Measurements from ENCODE around the gene MXD4.
"Not testable (repeated sequence)": the region's sequence is repeated elsewhere in the genome, so short reads cannot be mapped to it uniquely, and the experiment has no call there.

The MXD4 gene

DNA sequence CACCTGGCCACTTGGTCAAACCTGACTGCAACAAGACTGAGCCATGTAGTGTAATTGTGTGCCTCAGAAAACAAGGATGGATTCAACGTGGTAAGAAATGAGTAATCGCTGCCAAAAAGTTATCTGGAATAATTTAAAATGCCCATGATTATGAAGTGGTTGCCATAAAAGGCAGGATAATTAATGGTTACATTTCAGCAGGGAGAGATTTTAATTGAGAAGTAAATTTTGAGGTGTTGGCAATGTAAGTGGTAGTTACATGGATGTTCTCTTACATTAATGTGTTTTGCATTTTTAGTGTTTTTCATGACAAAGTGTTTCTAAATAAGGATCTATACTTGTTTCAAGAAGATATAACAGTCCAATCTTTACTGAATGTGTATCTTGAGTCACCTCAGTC is 35.6 kb downstream of the MXD4 start:
- DNase-seq (ENCODE audit: low read depth in 4 of 4, low spot score in 1 of 4): no peak

GRCh38 chr4:2222838-2223237 is 39.1 kb downstream of the MXD4 start:
- no peak for DNase-seq (ENCODE audit: low read depth in 4 of 4, low spot score in 1 of 4)

- DNase-seq (ENCODE audit: low read depth in 4 of 4, low spot score in 1 of 4): not testable (repeated sequence)
Measured at GRCh38 chr4:2221378-2221777, 40.5 kb downstream of the MXD4 start.

DNA sequence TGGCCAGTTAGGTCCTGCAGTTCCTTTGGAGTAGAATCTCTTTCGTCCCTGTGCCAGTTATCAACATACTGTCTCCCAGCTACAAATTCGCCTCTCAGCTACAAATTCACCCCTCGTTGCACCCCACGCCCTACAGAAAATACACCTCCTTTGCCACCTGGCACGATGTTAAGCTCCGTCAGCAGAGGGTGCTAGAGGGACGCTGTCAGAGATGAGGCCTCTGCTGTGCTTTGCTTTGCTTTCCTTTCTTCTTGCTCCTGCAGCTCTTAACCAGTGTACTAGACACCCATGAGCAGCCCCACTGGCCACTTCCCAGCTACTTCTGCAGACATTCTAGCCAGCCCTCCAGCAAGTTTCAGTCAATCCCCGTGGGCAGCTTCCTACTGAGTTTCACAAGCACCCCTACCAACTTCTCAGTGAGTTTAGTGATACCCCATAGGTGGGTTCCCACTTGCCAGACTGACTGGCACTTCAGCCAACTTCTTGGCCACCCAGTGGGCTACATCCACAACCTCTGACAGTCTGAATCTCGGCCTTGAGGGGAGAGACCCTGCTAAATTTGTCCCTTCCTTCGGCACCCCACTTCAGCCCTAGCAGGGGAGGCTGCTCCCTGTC is 41.8 kb downstream of the MXD4 start:
- DNase-seq (ENCODE audit: low read depth in 4 of 4, low spot score in 1 of 4): peak; percentile 64 to 71 (median 68)

GRCh38 chr4:2219233-2219760 is 42.6 kb downstream of the MXD4 start:
- no peak for DNase-seq (ENCODE audit: low read depth in 4 of 4, low spot score in 1 of 4)

GRCh38 chr4:2218436-2218835 is 43.5 kb downstream of the MXD4 start:
- DNase-seq (ENCODE audit: low read depth in 4 of 4, low spot score in 1 of 4): no peak

DNA sequence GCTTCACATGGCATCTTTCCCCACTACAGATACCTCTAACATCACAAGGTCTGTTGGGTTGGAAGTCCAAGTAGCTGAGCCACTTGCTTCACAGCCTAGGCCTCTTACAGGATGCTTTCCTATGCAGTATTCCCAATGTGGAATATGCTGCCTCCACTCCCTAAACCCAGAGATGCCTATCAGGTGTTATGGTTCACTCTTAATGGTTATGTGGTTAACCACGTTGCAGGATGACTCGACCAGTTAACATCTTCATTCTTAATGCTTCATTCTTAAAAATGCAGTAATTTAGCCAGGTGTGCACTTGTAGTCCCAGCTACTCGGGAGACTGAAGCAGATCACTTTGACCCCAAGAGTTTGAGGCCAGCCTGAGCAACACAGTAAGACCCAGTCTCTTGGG is 44.2 kb downstream of the MXD4 start:
- DNase-seq (ENCODE audit: low read depth in 4 of 4, low spot score in 1 of 4): no peak

DNA sequence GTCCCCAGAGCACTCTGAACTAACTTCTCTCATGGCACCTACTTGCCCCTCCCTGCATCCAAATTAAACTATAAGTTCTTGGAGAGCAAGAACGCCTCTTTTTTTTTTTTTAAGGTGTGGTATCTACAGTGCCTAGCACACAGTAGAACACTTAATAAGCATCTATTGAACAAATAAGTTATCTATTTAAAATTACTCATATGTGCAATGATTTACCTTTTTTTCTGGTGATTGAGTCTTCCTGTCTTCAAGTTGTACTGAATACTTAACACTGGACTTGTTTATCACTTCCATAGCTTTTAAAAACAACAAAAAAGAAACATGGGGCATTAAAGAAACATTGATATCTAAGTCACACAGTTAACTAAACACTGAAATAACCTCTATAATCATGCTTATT is 49.1 kb downstream of the MXD4 start:
- DNase-seq (ENCODE audit: low read depth in 4 of 4, low spot score in 1 of 4): no peak

- not testable (repeated sequence) for DNase-seq (ENCODE audit: low read depth in 4 of 4, low spot score in 1 of 4)
Measured at GRCh38 chr4:2202789-2203188, 59.1 kb downstream of the MXD4 start.
